Measurements from ENCODE around the gene VILL.
"Not testable (repeated sequence)": the region's sequence is repeated elsewhere in the genome, so short reads cannot be mapped to it uniquely, and the experiment has no call there.

The VILL gene

GRCh38 chr3:37987315-37987697 lies 3.3 kb upstream of the VILL start:
- Histone ChIP-seq H3K4ac (ENCODE audit: low read depth in 1 of 2, low read length in 2 of 2) (no peak overlapping the region), H3K9ac (ENCODE audit: low read length) (no peak overlapping the region), H3K9me3 (ENCODE audit: control insufficient read depth, low read length) (no peaks in the 10 kb centered on the region), H2BK12ac (ENCODE audit: low read length in 2 of 2) (no peak overlapping the region), H2BK5ac (ENCODE audit: low read depth, low read length, poor library complexity, severe bottlenecking) (no peak overlapping the region), H3K14ac (ENCODE audit: low read length in 2 of 2) (no peak overlapping the region), H2BK120ac (ENCODE audit: low read depth, low read length) (no peak overlapping the region), H3K4me1 (ENCODE audit: control insufficient read depth, insufficient read depth, low read depth, low read length) (peaks cover 4% of the 10 kb centered on the region), H3K27ac (ENCODE audit: low read length, poor library complexity, severe bottlenecking) (no peak overlapping the region), H3K79me1 (replicated peaks; ENCODE audit: low read length, poor library complexity, severe bottlenecking) (no peaks in the 10 kb centered on the region), H3K23ac (ENCODE audit: low read length in 2 of 2) (no peak overlapping the region), H3K27me3 (ENCODE audit: control insufficient read depth in 1 of 2, insufficient read depth in 1 of 2, low read length in 2 of 2) (peaks cover 0 to 21% of the 10 kb centered on the region in 2 experiments), H3K4me3 (ENCODE audit: insufficient read depth in 1 of 2, low read depth in 1 of 2, low read length in 2 of 2) (no peak overlapping the region), H2BK15ac (ENCODE audit: low read depth, poor library complexity, severe bottlenecking) (peak overlapping the region; percentile 36), H2AFZ (ENCODE audit: low read depth, low read length) (no peak overlapping the region), H3K18ac (ENCODE audit: low read depth in 1 of 2, low read length in 2 of 2) (no peak overlapping the region), H3K4me2 (ENCODE audit: low read length, poor library complexity, severe bottlenecking) (no peak overlapping the region), H4K91ac (ENCODE audit: low read length) (peak overlapping the region; percentile 61), H4K8ac (ENCODE audit: low read length) (peak overlapping the region; percentile 13), H2AK5ac (ENCODE audit: low read length, severe bottlenecking) (no peak overlapping the region), H3K36me3 (ENCODE audit: control insufficient read depth in 1 of 2, insufficient read depth in 2 of 2, low read depth in 1 of 2, low read length in 2 of 2) (peaks cover 17 to 22% of the 10 kb centered on the region in 2 experiments)
- no peak for DNase-seq
- WGBS, result 96% methylated on average over 2 of the region's 2 CpGs

- Histone ChIP-seq H3K23ac (ENCODE audit: low read length in 2 of 2) (no peak overlapping the region), H2BK5ac (ENCODE audit: low read depth, low read length, poor library complexity, severe bottlenecking) (no peak overlapping the region), H2BK120ac (ENCODE audit: low read depth, low read length) (no peak overlapping the region), H3K18ac (ENCODE audit: low read depth in 1 of 2, low read length in 2 of 2) (no peak overlapping the region), H3K14ac (ENCODE audit: low read length in 2 of 2) (no peak overlapping the region), H3K36me3 (ENCODE audit: control insufficient read depth in 1 of 2, insufficient read depth in 2 of 2, low read depth in 1 of 2, low read length in 2 of 2) (peaks cover 12 to 20% of the 10 kb centered on the region in 2 experiments), H2BK12ac (ENCODE audit: low read length in 2 of 2) (no peak overlapping the region), H3K4me1 (ENCODE audit: control insufficient read depth, insufficient read depth, low read depth, low read length) (peaks cover 4% of the 10 kb centered on the region), H4K91ac (ENCODE audit: low read length) (no peak overlapping the region), H3K27me3 (ENCODE audit: control insufficient read depth in 1 of 2, insufficient read depth in 1 of 2, low read length in 2 of 2) (peaks cover 0 to 24% of the 10 kb centered on the region in 2 experiments), H2BK15ac (ENCODE audit: low read depth, poor library complexity, severe bottlenecking) (no peak overlapping the region), H3K9ac (ENCODE audit: low read length) (no peak overlapping the region), H4K8ac (ENCODE audit: low read length) (no peak overlapping the region), H3K27ac (ENCODE audit: low read length, poor library complexity, severe bottlenecking) (no peak overlapping the region), H3K4ac (ENCODE audit: low read depth in 1 of 2, low read length in 2 of 2) (no peak overlapping the region), H3K4me2 (ENCODE audit: low read length, poor library complexity, severe bottlenecking) (no peak overlapping the region), H3K4me3 (ENCODE audit: insufficient read depth in 1 of 2, low read depth in 1 of 2, low read length in 2 of 2) (no peak overlapping the region), H2AK5ac (ENCODE audit: low read length, severe bottlenecking) (no peak overlapping the region), H2AFZ (ENCODE audit: low read depth, low read length) (no peak overlapping the region), H3K79me1 (replicated peaks; ENCODE audit: low read length, poor library complexity, severe bottlenecking) (no peaks in the 10 kb centered on the region), H3K9me3 (ENCODE audit: control insufficient read depth, low read length) (no peaks in the 10 kb centered on the region)
- WGBS, result 83% methylated on average over 7 of the region's 7 CpGs
- peak; percentile 34 for DNase-seq
Observed at GRCh38 chr3:37987751-37988179, 2.8 kb upstream of the VILL start.

GRCh38 chr3:37988376-37988775 lies 2.2 kb upstream of the VILL start:
- H4K91ac ChIP-seq (ENCODE audit: low read length); H2AFZ ChIP-seq (ENCODE audit: low read depth, low read length); H4K8ac ChIP-seq (ENCODE audit: low read length); H2BK12ac ChIP-seq (ENCODE audit: low read length in 2 of 2); H3K4ac ChIP-seq (ENCODE audit: low read depth in 1 of 2, low read length in 2 of 2); H3K9me3 ChIP-seq (ENCODE audit: control insufficient read depth, low read length); H3K27ac ChIP-seq (ENCODE audit: low read length, poor library complexity, severe bottlenecking); H2BK120ac ChIP-seq (ENCODE audit: low read depth, low read length); H3K18ac ChIP-seq (ENCODE audit: low read depth in 1 of 2, low read length in 2 of 2); H2BK5ac ChIP-seq (ENCODE audit: low read depth, low read length, poor library complexity, severe bottlenecking); DNase-seq; H3K14ac ChIP-seq (ENCODE audit: low read length in 2 of 2); H3K23ac ChIP-seq (ENCODE audit: low read length in 2 of 2); H3K79me1 ChIP-seq (replicated peaks; ENCODE audit: low read length, poor library complexity, severe bottlenecking); H2AK5ac ChIP-seq (ENCODE audit: low read length, severe bottlenecking); H3K4me3 ChIP-seq (ENCODE audit: insufficient read depth in 1 of 2, low read depth in 1 of 2, low read length in 2 of 2); H2BK15ac ChIP-seq (ENCODE audit: low read depth, poor library complexity, severe bottlenecking); H3K9ac ChIP-seq (ENCODE audit: low read length); H3K4me2 ChIP-seq (ENCODE audit: low read length, poor library complexity, severe bottlenecking); H3K4me1 ChIP-seq (ENCODE audit: control insufficient read depth, insufficient read depth, low read depth, low read length): not testable (repeated sequence)
- WGBS, result 97% methylated on average over 9 of the region's 10 CpGs
- H3K27me3 ChIP-seq (ENCODE audit: control insufficient read depth in 1 of 2, insufficient read depth in 1 of 2, low read length in 2 of 2), result peaks cover 0 to 24% of the 10 kb centered on the region in 2 experiments
- H3K36me3 ChIP-seq (ENCODE audit: control insufficient read depth in 1 of 2, insufficient read depth in 2 of 2, low read depth in 1 of 2, low read length in 2 of 2), result peaks cover 10 to 17% of the 10 kb centered on the region in 2 experiments

- peaks cover 10 to 16% of the 10 kb centered on the region in 2 experiments for H3K36me3 ChIP-seq (ENCODE audit: control insufficient read depth in 1 of 2, insufficient read depth in 2 of 2, low read depth in 1 of 2, low read length in 2 of 2)
- no peak overlapping the region for H2BK120ac ChIP-seq (ENCODE audit: low read depth, low read length)
- H3K27ac ChIP-seq (ENCODE audit: low read length, poor library complexity, severe bottlenecking), result no peak overlapping the region
- H4K91ac ChIP-seq (ENCODE audit: low read length), result no peak overlapping the region
- 92% methylated on average over 15 of the region's 15 CpGs for WGBS
- no peak overlapping the region for H4K8ac ChIP-seq (ENCODE audit: low read length)
- no peak overlapping the region for H2AFZ ChIP-seq (ENCODE audit: low read depth, low read length)
- peaks cover 7% of the 10 kb centered on the region for H3K4me1 ChIP-seq (ENCODE audit: control insufficient read depth, insufficient read depth, low read depth, low read length)
- peaks cover 0 to 30% of the 10 kb centered on the region in 2 experiments for H3K27me3 ChIP-seq (ENCODE audit: control insufficient read depth in 1 of 2, insufficient read depth in 1 of 2, low read length in 2 of 2)
- H3K79me1 ChIP-seq (replicated peaks; ENCODE audit: low read length, poor library complexity, severe bottlenecking), result no peaks in the 10 kb centered on the region
- H3K9ac ChIP-seq (ENCODE audit: low read length), result no peak overlapping the region
- H3K4ac ChIP-seq (ENCODE audit: low read depth in 1 of 2, low read length in 2 of 2), result no peak overlapping the region
- H2BK12ac ChIP-seq (ENCODE audit: low read length in 2 of 2), result no peak overlapping the region
- no peak overlapping the region for H3K18ac ChIP-seq (ENCODE audit: low read depth in 1 of 2, low read length in 2 of 2)
- H2BK5ac ChIP-seq (ENCODE audit: low read depth, low read length, poor library complexity, severe bottlenecking), result no peak overlapping the region
- H3K14ac ChIP-seq (ENCODE audit: low read length in 2 of 2), result no peak overlapping the region
- no peaks in the 10 kb centered on the region for H3K9me3 ChIP-seq (ENCODE audit: control insufficient read depth, low read length)
- H3K4me3 ChIP-seq (ENCODE audit: insufficient read depth in 1 of 2, low read depth in 1 of 2, low read length in 2 of 2), result no peak overlapping the region
- no peak for DNase-seq
- no peak overlapping the region for H2AK5ac ChIP-seq (ENCODE audit: low read length, severe bottlenecking)
- H2BK15ac ChIP-seq (ENCODE audit: low read depth, poor library complexity, severe bottlenecking), result no peak overlapping the region
- H3K4me2 ChIP-seq (ENCODE audit: low read length, poor library complexity, severe bottlenecking), result no peak overlapping the region
- no peak overlapping the region for H3K23ac ChIP-seq (ENCODE audit: low read length in 2 of 2)
Observed at GRCh38 chr3:37988931-37989525, 1.6 kb upstream of the VILL start.
